ENCODE results near the gene MAG.

DNA sequence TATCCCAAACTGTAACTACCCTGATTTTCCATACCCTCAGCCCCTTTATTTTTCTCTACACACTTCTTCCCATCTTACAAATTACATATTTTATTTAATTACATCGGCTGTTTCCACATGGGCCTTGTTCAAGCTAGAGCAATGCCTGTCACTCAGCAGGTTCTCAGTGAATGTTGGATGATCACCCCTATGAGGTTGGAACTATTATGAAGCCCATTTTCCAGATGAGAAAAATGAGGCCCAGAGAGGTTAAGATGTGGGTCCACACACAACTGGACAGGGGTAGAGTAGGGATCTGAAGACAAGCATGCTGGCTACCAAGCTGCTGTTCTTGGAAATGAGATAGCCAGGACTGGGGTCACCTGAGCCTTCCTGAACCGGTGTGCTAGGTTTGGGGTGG, 10.0 kb downstream of the MAG start:
- TF ChIP-seq CTCF (IDR thresholded peaks at IDR 0.05; ENCODE audit: low read length) = no peak
- TF ChIP-seq EZH2 (IDR thresholded peaks at IDR 0.05; ENCODE audit: borderline replicate concordance, low read length) = no peak

Measured in OCI-LY1 (cell line).